22Rv1 (cell line): ENCODE data around the gene MYCBP2.

Source experiments
- CTCF ChIP-seq: fragments of 450-650 bp; IDR thresholded peaks from 2 replicates; pipeline ENCODE4 v1.5.1; 2017; ENCODE audit warnings: mild to moderate bottlenecking
- ZFX ChIP-seq: fragments of 450-650 bp; IDR thresholded peaks from 2 replicates; pipeline ENCODE4 v1.6.1; 2017; ENCODE audit warnings: antibody characterized with exemption, borderline replicate concordance

GRCh38 chr13:77001963-77002587 lies 324.8 kb downstream of the MYCBP2 start:
- TF ChIP-seq CTCF: no peak
- TF ChIP-seq ZFX: no peak
